ENCODE data around the gene WLS. TPM values are rescaled to one million over a fixed set of nuclear protein-coding genes. Genes with fewer than 3 reads are reported as not detected.

The WLS gene
- total and polyA plus RNA-seq, 2 donors (not counting 1 experiment from before 2014, with no cell fraction given), result 0.49 TPM; not detected in 1

DNA sequence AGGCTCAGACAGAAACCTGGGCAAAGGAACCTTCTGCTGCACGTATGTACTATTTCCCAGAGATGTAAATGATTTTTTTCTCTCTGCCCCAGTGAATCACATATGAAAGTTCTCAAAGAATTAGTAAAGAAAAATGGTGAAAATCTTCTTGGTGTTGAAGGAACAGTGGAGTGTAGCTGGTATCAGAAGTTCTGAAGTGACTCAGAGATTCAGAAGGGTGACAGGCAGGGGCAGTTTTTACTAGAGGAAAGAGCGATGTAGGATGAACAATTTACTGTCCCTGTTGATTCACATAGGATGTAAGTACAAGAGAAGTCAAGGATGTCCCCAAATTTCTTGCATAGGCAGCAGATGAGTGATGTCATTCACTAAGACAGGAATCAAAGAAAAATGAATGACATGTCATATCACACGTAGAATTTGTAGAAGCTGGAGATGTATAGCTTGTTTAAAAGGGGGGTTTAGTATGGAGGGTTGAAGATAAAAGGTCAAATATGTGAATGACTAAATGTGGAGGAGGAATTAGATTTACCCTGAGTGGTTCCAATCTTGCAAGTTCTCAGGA, 26.4 kb downstream of the WLS start:
- ChIA-PET CTCF (no interaction called here), POLR2A (no interaction called here)
- intact Hi-C loops (cut with micrococcal nuclease), result no loop called here
- no peak overlapping the region for H3K4me3 ChIP-seq (ENCODE audit: control extremely low read depth in 1 of 5, extremely low read depth in 1 of 5, insufficient read depth in 1 of 5, low read depth in 2 of 5, low read length in 4 of 5)
- 88% methylated on average over 2 of the region's 3 CpGs for WGBS (ENCODE audit: insufficient coverage)
- H3K79me2 ChIP-seq (ENCODE audit: control insufficient read depth, insufficient read depth, low read length), result no peaks in the 10 kb centered on the region
- no peaks in the 10 kb centered on the region for H3K27me3 ChIP-seq (replicated peaks in 1 of 4; ENCODE audit: control extremely low read depth in 1 of 4, control insufficient read depth in 3 of 4, insufficient read depth in 4 of 4, low read length in 3 of 4)
- no peak overlapping the region for H3K4me2 ChIP-seq (replicated peaks; ENCODE audit: low read depth, low read length, poor library complexity, severe bottlenecking)
- no peak overlapping the region for H3K9ac ChIP-seq (ENCODE audit: low read length)
- no peak for TF ChIP-seq EZH2 (IDR thresholded peaks at IDR 0.05; ENCODE audit: borderline replicate concordance, insufficient read depth, low read depth, low read length, poor library complexity, severe bottlenecking)
- TF ChIP-seq, protein P1, sequence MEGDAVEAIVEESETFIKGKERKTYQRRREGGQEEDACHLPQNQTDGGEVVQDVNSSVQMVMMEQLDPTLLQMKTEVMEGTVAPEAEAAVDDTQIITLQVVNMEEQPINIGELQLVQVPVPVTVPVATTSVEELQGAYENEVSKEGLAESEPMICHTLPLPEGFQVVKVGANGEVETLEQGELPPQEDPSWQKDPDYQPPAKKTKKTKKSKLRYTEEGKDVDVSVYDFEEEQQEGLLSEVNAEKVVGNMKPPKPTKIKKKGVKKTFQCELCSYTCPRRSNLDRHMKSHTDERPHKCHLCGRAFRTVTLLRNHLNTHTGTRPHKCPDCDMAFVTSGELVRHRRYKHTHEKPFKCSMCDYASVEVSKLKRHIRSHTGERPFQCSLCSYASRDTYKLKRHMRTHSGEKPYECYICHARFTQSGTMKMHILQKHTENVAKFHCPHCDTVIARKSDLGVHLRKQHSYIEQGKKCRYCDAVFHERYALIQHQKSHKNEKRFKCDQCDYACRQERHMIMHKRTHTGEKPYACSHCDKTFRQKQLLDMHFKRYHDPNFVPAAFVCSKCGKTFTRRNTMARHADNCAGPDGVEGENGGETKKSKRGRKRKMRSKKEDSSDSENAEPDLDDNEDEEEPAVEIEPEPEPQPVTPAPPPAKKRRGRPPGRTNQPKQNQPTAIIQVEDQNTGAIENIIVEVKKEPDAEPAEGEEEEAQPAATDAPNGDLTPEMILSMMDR (IDR thresholded peaks at IDR 0.05), result no peak
- no peaks in the 10 kb centered on the region for H3K4me1 ChIP-seq (ENCODE audit: control insufficient read depth in 2 of 2, insufficient read depth in 2 of 2, low read length in 2 of 2)
- Mint-ChIP-seq H3K27ac (no peak overlapping the region), H3K9me3 (ENCODE audit: insufficient read depth) (no peaks in the 10 kb centered on the region), H3K4me3 (no peak overlapping the region), H3K27me3 (peaks cover 4% of the 10 kb centered on the region), H3K4me1 (no peaks in the 10 kb centered on the region)
- H2AFZ ChIP-seq (ENCODE audit: insufficient read depth, low read depth, low read length, poor library complexity, severe bottlenecking), result no peak overlapping the region
- no peak overlapping the region for H3K27ac ChIP-seq (ENCODE audit: low read length in 2 of 2)
- H4K20me1 ChIP-seq (ENCODE audit: control insufficient read depth, insufficient read depth, low read length, poor library complexity, severe bottlenecking), result no peaks in the 10 kb centered on the region
- DNase-seq (no peak), ATAC-seq (ENCODE audit: low read depth) (no peak)
- H3K36me3 ChIP-seq (replicated peaks in 1 of 2; ENCODE audit: control extremely low read depth in 1 of 2, control insufficient read depth in 1 of 2, extremely low read depth in 1 of 2, insufficient read depth in 2 of 2, low read length in 1 of 2), result no peaks in the 10 kb centered on the region
- H3K9me3 ChIP-seq (ENCODE audit: control extremely low read depth in 1 of 3, control insufficient read depth in 2 of 3, insufficient read depth in 1 of 3, low read length in 2 of 3), result no peaks in the 10 kb centered on the region

DNA sequence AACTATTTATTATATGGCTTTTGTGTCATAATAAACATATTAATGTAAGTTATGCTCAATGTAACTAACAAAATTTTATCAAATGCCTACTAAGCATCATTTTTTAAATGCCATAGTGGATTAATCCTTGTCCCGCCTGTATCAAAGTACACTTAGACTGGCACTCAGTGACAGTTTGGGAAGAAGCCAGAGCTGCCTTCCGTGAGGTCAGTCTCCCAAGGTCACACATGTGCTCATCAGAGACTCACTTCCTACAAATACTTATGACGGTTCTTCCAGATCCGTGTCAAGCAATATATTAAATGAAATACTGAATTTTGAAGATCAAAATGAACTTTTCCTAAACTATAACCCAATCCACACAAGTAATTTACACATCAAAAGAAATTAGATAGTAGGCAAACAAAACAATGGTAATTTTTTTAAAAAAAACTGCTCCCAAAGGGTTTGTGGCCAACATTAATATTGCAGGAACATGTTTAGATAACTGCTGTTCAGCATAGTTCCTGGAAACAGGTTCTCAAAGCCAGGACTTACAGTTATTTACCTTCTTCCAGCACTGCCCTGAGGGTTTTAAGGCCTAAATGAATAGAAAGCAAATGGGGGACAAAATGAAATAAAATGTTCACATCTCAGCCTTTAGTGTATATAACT, 27.2 kb downstream of the WLS start:
- TF ChIP-seq, protein P1 (IDR thresholded peaks at IDR 0.05), result no peak
- no peak for TF ChIP-seq EZH2 (IDR thresholded peaks at IDR 0.05; ENCODE audit: borderline replicate concordance, insufficient read depth, low read depth, low read length, poor library complexity, severe bottlenecking)
- DNase-seq (no peak), ATAC-seq (ENCODE audit: low read depth) (no peak)
- intact Hi-C loops (cut with micrococcal nuclease), result no loop called here
- H3K9me3 Mint-ChIP-seq (ENCODE audit: insufficient read depth), result no peaks in the 10 kb centered on the region
- Histone ChIP-seq H3K4me1 (ENCODE audit: control insufficient read depth in 2 of 2, insufficient read depth in 2 of 2, low read length in 2 of 2) (no peaks in the 10 kb centered on the region), H3K9ac (ENCODE audit: low read length) (no peak overlapping the region), H3K79me2 (ENCODE audit: control insufficient read depth, insufficient read depth, low read length) (no peaks in the 10 kb centered on the region), H2AFZ (ENCODE audit: insufficient read depth, low read depth, low read length, poor library complexity, severe bottlenecking) (no peak overlapping the region), H3K27ac (ENCODE audit: low read length in 2 of 2) (no peak overlapping the region), H3K9me3 (ENCODE audit: control extremely low read depth in 1 of 3, control insufficient read depth in 2 of 3, insufficient read depth in 1 of 3, low read length in 2 of 3) (no peaks in the 10 kb centered on the region), H3K4me3 (ENCODE audit: control extremely low read depth in 1 of 5, extremely low read depth in 1 of 5, insufficient read depth in 1 of 5, low read depth in 2 of 5, low read length in 4 of 5) (no peak overlapping the region), H3K36me3 (replicated peaks in 1 of 2; ENCODE audit: control extremely low read depth in 1 of 2, control insufficient read depth in 1 of 2, extremely low read depth in 1 of 2, insufficient read depth in 2 of 2, low read length in 1 of 2) (no peaks in the 10 kb centered on the region), H3K27me3 (replicated peaks in 1 of 4; ENCODE audit: control extremely low read depth in 1 of 4, control insufficient read depth in 3 of 4, insufficient read depth in 4 of 4, low read length in 3 of 4) (no peaks in the 10 kb centered on the region), H3K4me2 (replicated peaks; ENCODE audit: low read depth, low read length, poor library complexity, severe bottlenecking) (no peak overlapping the region), H4K20me1 (ENCODE audit: control insufficient read depth, insufficient read depth, low read length, poor library complexity, severe bottlenecking) (no peaks in the 10 kb centered on the region)
- CTCF ChIA-PET, result no interaction called here
- H3K4me1 Mint-ChIP-seq, result no peaks in the 10 kb centered on the region
- H3K27ac Mint-ChIP-seq, result no peak overlapping the region
- no peak overlapping the region for H3K4me3 Mint-ChIP-seq
- H3K27me3 Mint-ChIP-seq, result peaks cover 4% of the 10 kb centered on the region
- POLR2A ChIA-PET, result no interaction called here
- 100% methylated on average over 1 of the region's 4 CpGs for WGBS (ENCODE audit: insufficient coverage)

Measured in B cell (primary cell).